Measurements from ENCODE around the gene PLA2G4B.

The PLA2G4B gene

DNA sequence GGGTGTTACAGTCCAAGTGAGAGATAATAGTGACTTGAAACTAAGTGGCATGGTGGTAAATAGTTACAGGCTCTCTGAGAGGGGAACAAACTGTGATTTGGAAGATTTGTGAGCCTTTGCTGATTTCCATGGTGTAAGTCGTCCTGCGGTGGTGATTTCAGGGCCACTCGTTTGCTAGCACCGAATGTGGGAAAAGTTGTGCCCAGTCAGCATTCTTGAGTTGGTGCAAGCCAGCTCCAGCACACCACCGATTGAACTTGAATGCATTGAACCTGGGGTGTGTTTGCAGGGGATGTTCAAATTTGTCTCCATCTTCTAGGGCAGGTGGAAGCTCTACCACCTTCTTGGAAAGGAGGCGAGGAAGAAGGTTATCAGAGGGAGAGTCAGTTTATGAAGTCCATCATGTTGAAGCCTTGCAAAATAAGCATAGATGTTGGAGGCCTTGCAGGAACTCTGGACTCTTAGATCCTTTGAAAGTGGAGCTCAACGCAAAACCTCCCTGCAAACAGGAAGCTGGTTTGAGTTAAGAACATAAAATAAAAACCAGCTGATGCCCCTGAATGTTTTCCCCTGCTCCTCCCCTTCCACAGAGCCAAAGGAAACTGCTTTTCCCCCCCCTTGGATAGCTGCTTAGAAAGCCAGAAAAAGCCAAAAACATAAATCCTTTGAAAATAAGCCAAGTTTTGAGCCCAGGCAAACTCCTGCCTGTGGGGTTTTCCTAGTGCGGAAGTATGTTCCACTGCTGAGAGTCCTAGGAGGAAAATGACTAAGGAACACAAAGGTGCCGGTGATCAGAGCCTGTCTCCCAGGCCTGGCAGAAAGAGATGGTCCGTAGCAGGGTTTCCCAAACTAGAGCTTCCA, 42.4 kb upstream of the PLA2G4B start:
- H3K9ac ChIP-seq (ENCODE audit: low read length in 5 of 5) = peak overlapping the region in 1 of 5 donors; percentile 38
- H3K27ac ChIP-seq (ENCODE audit: low read depth, low read length) = peak overlapping the region; percentile 50
- peaks cover 4 to 31% (median 17%) of the 10 kb centered on the region in 5 donors for H3K4me1 ChIP-seq (ENCODE audit: control insufficient read depth in 5 of 5, insufficient read depth in 5 of 5, low read length in 5 of 5)
- H3K36me3 ChIP-seq (ENCODE audit: control insufficient read depth in 5 of 5, insufficient read depth in 5 of 5, low read length in 5 of 5) = peaks cover 4 to 19% (median 14%) of the 10 kb centered on the region in 5 donors
- no peak overlapping the region for H3K4me3 ChIP-seq (ENCODE audit: low read depth in 1 of 5, low read length in 5 of 5)
- no peaks in the 10 kb centered on the region for H3K27me3 ChIP-seq (ENCODE audit: control insufficient read depth in 5 of 5, insufficient read depth in 4 of 5, low read length in 5 of 5)
- H3K9me3 ChIP-seq (ENCODE audit: control insufficient read depth in 5 of 5, low read length in 5 of 5) = no peaks in the 10 kb centered on the region

DNA sequence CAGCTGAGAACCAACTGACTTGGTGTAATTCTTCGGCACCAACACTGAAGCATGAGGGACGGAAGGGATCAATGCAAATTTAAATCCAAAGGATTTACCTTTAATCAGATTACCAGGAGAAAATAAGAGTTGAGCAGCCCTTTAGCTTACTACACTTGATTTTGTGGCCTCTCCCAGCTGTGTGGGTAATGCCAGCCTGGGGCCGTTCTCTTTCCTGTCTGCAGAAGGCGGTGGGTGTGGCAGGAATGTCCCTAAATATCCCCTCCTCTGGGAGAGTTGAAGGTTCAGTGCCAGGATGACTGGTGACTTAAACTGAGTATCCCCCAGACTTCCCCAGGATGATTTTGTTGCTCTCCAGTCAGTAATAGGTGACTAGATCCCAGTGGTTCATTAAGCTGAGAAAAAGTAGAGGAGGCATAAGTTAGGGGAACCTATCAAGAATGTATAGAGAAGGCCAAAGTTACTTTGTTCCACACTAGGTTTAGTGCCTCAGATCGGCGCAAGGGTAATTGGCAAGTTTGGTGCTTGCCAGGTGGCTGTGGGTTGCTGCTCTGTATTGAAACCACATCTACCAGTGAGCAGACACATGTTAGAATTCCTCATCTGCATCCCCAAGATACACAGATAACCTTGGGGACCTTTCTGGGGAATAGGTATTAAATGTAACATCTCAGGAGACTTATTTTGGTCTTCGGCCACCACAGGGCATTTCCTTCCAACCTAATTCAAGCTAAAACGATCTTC, 41.3 kb upstream of the PLA2G4B start:
- Histone ChIP-seq H3K27me3 (ENCODE audit: control insufficient read depth in 5 of 5, insufficient read depth in 4 of 5, low read length in 5 of 5) (no peaks in the 10 kb centered on the region), H3K9ac (ENCODE audit: low read length in 5 of 5) (no peak overlapping the region), H3K27ac (ENCODE audit: low read depth, low read length) (peak overlapping the region; percentile 50), H3K9me3 (ENCODE audit: control insufficient read depth in 5 of 5, low read length in 5 of 5) (no peaks in the 10 kb centered on the region), H3K4me1 (ENCODE audit: control insufficient read depth in 5 of 5, insufficient read depth in 5 of 5, low read length in 5 of 5) (peaks cover 4 to 20% (median 12%) of the 10 kb centered on the region in 5 donors), H3K4me3 (ENCODE audit: low read depth in 1 of 5, low read length in 5 of 5) (no peak overlapping the region), H3K36me3 (ENCODE audit: control insufficient read depth in 5 of 5, insufficient read depth in 5 of 5, low read length in 5 of 5) (peaks cover 4 to 25% (median 17%) of the 10 kb centered on the region in 5 donors)

DNA sequence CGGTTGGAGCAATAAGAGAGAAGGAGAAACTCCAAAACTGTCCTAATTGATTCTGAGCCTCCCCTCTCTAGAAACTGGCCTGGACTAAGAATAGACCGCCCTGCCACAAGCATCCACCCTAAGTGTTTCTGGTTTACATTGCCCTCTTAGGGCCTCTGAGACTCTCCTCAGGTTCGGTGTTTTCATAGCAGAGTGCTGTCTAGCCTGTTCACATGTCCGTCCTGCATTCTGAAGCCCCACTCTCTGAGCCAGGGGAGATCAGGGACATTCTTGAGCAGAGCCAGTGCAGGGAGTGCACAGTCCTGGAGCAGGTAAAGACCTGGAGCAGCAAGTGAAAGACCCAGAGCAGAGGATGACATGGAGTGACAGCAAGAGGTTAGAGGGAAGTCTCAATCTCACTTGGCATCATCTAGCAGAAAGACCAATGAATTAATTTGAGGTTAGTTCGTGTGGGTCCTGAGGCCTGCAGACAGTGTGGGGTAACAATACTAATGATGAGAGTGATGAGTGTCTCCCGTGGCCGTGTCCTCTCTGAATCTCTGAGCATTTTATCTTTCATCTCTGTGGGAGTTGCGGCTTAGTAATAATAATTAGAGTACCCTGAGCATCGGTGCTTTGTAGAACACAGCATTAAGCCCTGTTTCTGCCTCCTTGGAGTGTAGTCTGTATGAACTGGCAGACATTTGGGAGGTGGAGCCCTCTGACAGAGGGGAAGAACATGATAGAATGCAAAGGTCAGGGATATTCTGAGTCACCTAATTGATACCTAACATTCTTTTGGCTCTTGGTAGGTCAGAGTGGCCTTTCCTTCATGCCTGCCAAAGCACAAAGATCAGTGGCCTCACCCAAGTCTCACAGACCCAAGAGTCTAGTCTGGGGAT, 39.8 kb upstream of the PLA2G4B start:
- H3K36me3 ChIP-seq (ENCODE audit: control insufficient read depth in 5 of 5, insufficient read depth in 5 of 5, low read length in 5 of 5) = peaks cover 6 to 25% (median 17%) of the 10 kb centered on the region in 5 donors
- no peaks in the 10 kb centered on the region for H3K27me3 ChIP-seq (ENCODE audit: control insufficient read depth in 5 of 5, insufficient read depth in 4 of 5, low read length in 5 of 5)
- H3K9ac ChIP-seq (ENCODE audit: low read length in 5 of 5) = no peak overlapping the region
- H3K4me1 ChIP-seq (ENCODE audit: control insufficient read depth in 5 of 5, insufficient read depth in 5 of 5, low read length in 5 of 5) = peaks cover 4 to 18% (median 12%) of the 10 kb centered on the region in 5 donors
- no peaks in the 10 kb centered on the region for H3K9me3 ChIP-seq (ENCODE audit: control insufficient read depth in 5 of 5, low read length in 5 of 5)
- H3K27ac ChIP-seq (ENCODE audit: low read depth, low read length) = no peak overlapping the region
- no peak overlapping the region for H3K4me3 ChIP-seq (ENCODE audit: low read depth in 1 of 5, low read length in 5 of 5)

DNA sequence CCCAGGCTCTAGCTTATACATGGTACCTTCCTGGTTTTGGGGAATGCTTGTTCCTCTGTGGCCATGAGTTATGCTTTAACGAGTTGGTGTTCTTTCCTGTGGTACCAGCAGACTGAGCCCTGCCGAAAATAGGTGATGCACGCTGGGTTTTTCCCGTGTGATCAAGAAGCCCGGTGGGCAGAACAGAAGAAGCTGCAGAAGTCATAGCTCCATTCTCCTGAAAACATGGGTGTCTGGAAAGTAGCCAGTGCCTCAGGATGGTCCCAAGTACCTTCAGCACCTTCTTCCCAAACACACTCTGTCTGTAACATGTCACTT, 39.2 kb upstream of the PLA2G4B start:
- Histone ChIP-seq H3K27ac (ENCODE audit: low read depth, low read length) (no peak overlapping the region), H3K4me1 (ENCODE audit: control insufficient read depth in 5 of 5, insufficient read depth in 5 of 5, low read length in 5 of 5) (peaks cover 4 to 18% (median 12%) of the 10 kb centered on the region in 5 donors), H3K9ac (ENCODE audit: low read length in 5 of 5) (no peak overlapping the region), H3K27me3 (ENCODE audit: control insufficient read depth in 5 of 5, insufficient read depth in 4 of 5, low read length in 5 of 5) (no peaks in the 10 kb centered on the region), H3K4me3 (ENCODE audit: low read depth in 1 of 5, low read length in 5 of 5) (no peak overlapping the region), H3K9me3 (ENCODE audit: control insufficient read depth in 5 of 5, low read length in 5 of 5) (no peaks in the 10 kb centered on the region), H3K36me3 (ENCODE audit: control insufficient read depth in 5 of 5, insufficient read depth in 5 of 5, low read length in 5 of 5) (peaks cover 6 to 30% (median 17%) of the 10 kb centered on the region in 5 donors)

DNA sequence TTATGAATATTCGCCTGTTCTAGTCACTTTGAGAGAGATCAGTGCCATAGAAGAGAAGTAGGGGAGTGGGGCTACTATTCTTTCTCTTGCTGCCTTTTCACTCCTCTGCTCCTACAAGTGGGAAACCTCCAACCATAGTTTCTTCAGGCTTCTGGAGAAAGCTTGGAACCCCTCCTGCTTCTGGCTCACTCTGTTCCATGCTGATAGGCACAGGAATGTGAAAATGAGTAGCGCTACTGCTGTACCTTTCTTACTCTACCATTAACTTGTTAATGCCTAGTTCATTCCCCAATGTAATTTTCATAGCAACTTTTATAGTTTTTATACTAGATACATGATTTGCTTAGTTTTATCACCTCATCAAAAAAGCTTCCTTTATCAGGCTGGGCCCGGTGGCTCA, 37.5 kb upstream of the PLA2G4B start:
- peaks cover 2 to 14% (median 7%) of the 10 kb centered on the region in 5 donors for H3K4me1 ChIP-seq (ENCODE audit: control insufficient read depth in 5 of 5, insufficient read depth in 5 of 5, low read length in 5 of 5)
- no peak overlapping the region for H3K4me3 ChIP-seq (ENCODE audit: low read depth in 1 of 5, low read length in 5 of 5)
- H3K9me3 ChIP-seq (ENCODE audit: control insufficient read depth in 5 of 5, low read length in 5 of 5) = no peaks in the 10 kb centered on the region
- no peak overlapping the region for H3K9ac ChIP-seq (ENCODE audit: low read length in 5 of 5)
- H3K27ac ChIP-seq (ENCODE audit: low read depth, low read length) = no peak overlapping the region
- peaks cover 6 to 37% (median 21%) of the 10 kb centered on the region in 5 donors for H3K36me3 ChIP-seq (ENCODE audit: control insufficient read depth in 5 of 5, insufficient read depth in 5 of 5, low read length in 5 of 5)
- H3K27me3 ChIP-seq (ENCODE audit: control insufficient read depth in 5 of 5, insufficient read depth in 4 of 5, low read length in 5 of 5) = no peaks in the 10 kb centered on the region

DNA sequence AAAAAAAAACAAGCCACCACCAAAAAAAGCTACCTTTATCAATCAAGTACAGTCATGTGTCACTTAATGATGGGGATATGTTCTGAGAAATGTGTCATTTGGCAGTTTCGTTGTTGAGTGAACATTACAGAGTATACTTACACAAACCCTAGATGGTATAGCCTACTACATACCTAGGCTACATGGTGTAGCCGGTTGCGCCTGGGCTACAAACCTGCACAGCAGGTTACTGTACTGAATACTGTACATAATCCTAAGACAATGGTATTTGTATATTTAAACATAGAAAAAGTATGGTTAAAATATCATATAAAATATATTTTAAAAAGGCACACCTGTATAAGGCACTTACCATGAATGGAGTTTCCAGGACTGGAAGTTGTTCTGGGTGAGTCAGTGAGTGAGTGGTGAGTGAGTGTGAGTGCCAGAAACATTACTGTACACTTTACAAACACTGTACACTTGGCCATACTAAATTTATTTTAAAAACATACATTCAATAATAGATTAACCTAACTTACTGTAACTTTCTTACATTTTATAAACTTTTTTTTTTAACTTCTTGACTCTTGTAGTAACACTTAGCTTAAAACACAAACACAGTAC, 36.7 kb upstream of the PLA2G4B start:
- Histone ChIP-seq H3K27me3 (ENCODE audit: control insufficient read depth in 5 of 5, insufficient read depth in 4 of 5, low read length in 5 of 5) (no peaks in the 10 kb centered on the region), H3K4me1 (ENCODE audit: control insufficient read depth in 5 of 5, insufficient read depth in 5 of 5, low read length in 5 of 5) (peaks cover 0 to 6% (median 2%) of the 10 kb centered on the region in 5 donors), H3K9me3 (ENCODE audit: control insufficient read depth in 5 of 5, low read length in 5 of 5) (no peaks in the 10 kb centered on the region), H3K9ac (ENCODE audit: low read length in 5 of 5) (no peak overlapping the region), H3K4me3 (ENCODE audit: low read depth in 1 of 5, low read length in 5 of 5) (no peak overlapping the region), H3K36me3 (ENCODE audit: control insufficient read depth in 5 of 5, insufficient read depth in 5 of 5, low read length in 5 of 5) (peaks cover 6 to 37% (median 21%) of the 10 kb centered on the region in 5 donors), H3K27ac (ENCODE audit: low read depth, low read length) (no peak overlapping the region)

DNA sequence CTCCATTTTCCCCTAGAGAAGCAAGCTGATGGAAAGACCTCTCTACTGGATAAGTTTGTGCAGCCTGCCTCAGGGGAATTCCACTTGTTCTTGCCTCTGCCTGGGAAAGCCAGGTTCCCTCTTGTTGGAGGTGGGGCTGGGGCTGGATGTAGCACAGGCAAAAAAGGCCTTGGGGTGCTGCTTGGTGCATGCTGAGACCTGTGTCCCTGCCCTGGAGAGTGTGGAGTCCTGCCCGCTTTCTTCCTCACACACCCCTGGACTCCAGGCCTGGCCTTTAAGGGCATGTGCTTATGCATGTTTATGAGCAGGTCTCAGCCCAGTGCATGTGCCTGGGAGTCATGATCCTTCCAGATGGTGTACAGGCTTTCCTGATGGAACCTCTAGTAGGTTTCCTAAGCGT, 34.3 kb upstream of the PLA2G4B start:
- no peak overlapping the region for H3K4me3 ChIP-seq (ENCODE audit: low read depth in 1 of 5, low read length in 5 of 5)
- peaks cover 6 to 37% (median 21%) of the 10 kb centered on the region in 5 donors for H3K36me3 ChIP-seq (ENCODE audit: control insufficient read depth in 5 of 5, insufficient read depth in 5 of 5, low read length in 5 of 5)
- no peaks in the 10 kb centered on the region for H3K9me3 ChIP-seq (ENCODE audit: control insufficient read depth in 5 of 5, low read length in 5 of 5)
- H3K4me1 ChIP-seq (ENCODE audit: control insufficient read depth in 5 of 5, insufficient read depth in 5 of 5, low read length in 5 of 5) = peaks cover 0 to 3% (median 0%) of the 10 kb centered on the region in 5 donors
- H3K27me3 ChIP-seq (ENCODE audit: control insufficient read depth in 5 of 5, insufficient read depth in 4 of 5, low read length in 5 of 5) = no peaks in the 10 kb centered on the region
- H3K27ac ChIP-seq (ENCODE audit: low read depth, low read length) = no peak overlapping the region
- H3K9ac ChIP-seq (ENCODE audit: low read length in 5 of 5) = peak overlapping the region in 1 of 5 donors; percentile 47

DNA sequence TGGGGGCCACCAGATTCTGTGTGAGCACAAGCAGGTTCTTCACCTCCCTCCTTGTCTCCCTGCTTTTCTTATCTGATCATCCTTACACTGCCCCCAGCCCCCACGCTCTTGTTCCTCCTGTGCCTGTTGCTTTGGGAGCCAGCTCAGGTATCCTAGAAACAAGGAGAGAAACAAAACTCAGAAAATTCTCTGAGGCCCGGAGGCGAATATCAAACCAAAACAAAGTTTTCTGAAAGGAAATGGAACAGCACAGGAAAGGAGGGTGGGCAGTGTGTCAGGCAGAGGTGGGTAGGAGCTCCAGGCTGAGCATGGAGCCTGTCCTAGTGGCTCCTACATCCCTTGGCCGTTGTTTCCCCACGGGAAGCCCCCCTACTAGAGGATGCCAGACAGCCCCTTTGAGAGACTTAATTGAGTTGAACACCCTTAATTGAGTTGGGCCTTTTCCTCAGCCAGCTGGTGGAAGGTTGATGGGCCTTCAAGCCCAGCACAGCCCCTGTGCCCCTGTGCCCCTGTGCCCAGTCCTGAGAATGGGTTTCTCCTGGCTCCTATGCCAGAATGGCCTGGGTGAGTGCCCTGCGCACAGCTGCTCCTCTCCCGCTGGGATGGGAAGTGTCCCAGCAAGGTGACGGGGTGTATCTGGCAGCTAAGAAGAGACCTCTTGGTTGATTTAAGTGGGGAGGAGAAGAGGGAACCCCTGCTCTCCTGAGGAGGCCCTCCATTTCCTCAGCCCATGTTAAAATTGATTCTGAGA, 33.6 kb upstream of the PLA2G4B start:
- no peak overlapping the region for H3K27ac ChIP-seq (ENCODE audit: low read depth, low read length)

DNA sequence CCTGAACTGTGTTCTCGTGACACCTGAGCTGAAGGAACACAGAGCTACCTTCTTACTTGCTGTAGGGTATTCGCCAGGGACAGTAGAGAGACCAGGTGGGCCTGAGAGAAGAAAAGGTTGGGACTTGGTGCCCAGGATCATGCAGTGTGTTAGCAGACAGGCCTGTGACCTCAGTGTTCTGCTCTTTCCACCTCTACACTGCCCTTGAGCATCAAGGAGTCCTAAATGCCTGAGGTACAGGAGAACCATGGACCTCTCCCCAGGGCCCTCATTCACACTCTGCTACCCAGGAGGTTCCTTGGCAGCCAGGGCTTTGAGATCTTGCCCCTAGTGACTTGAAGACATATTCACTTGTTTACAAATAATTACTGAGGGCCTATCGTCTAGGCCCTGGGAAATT, 32.9 kb upstream of the PLA2G4B start:
- Histone ChIP-seq H3K4me3 (ENCODE audit: low read depth in 1 of 5, low read length in 5 of 5) (no peak overlapping the region), H3K9me3 (ENCODE audit: control insufficient read depth in 5 of 5, low read length in 5 of 5) (no peaks in the 10 kb centered on the region), H3K27me3 (ENCODE audit: control insufficient read depth in 5 of 5, insufficient read depth in 4 of 5, low read length in 5 of 5) (no peaks in the 10 kb centered on the region), H3K4me1 (ENCODE audit: control insufficient read depth in 5 of 5, insufficient read depth in 5 of 5, low read length in 5 of 5) (peaks cover 0 to 13% (median 0%) of the 10 kb centered on the region in 5 donors), H3K27ac (ENCODE audit: low read depth, low read length) (no peak overlapping the region), H3K9ac (ENCODE audit: low read length in 5 of 5) (peak overlapping the region in 1 of 5 donors; percentile 44), H3K36me3 (ENCODE audit: control insufficient read depth in 5 of 5, insufficient read depth in 5 of 5, low read length in 5 of 5) (peaks cover 3 to 23% (median 8%) of the 10 kb centered on the region in 5 donors)

More for the DNA sequence above, 33.6 kb upstream of the PLA2G4B start:
- Histone ChIP-seq H3K4me1 (ENCODE audit: control insufficient read depth in 5 of 5, insufficient read depth in 5 of 5, low read length in 5 of 5) (peaks cover 0 to 10% (median 0%) of the 10 kb centered on the region in 5 donors), H3K36me3 (ENCODE audit: control insufficient read depth in 5 of 5, insufficient read depth in 5 of 5, low read length in 5 of 5) (peaks cover 6 to 29% (median 15%) of the 10 kb centered on the region in 5 donors), H3K27me3 (ENCODE audit: control insufficient read depth in 5 of 5, insufficient read depth in 4 of 5, low read length in 5 of 5) (no peaks in the 10 kb centered on the region), H3K9me3 (ENCODE audit: control insufficient read depth in 5 of 5, low read length in 5 of 5) (no peaks in the 10 kb centered on the region), H3K9ac (ENCODE audit: low read length in 5 of 5) (no peak overlapping the region), H3K4me3 (ENCODE audit: low read depth in 1 of 5, low read length in 5 of 5) (no peak overlapping the region)
